SK-N-SH treated with all-trans-retinoic acid at 6 μM for 48 hours (cell line): ENCODE data around the gene DPP6.
"Not testable (repeated sequence)": the region's sequence is repeated elsewhere in the genome, so short reads cannot be mapped to it uniquely, and the experiment has no call there.

ENCODE experiments used
- ATAC-seq: fragments of 200-7000 bp; cut with Tn5 transposase; 3 replicates; pipeline ENCODE4 v1.9.1; 2020; ENCODE audit warnings: mild to moderate bottlenecking, moderate library complexity
- ARNTL ChIP-seq: fragments of 450-650 bp; formaldehyde crosslinking; IDR thresholded peaks from 2 replicates; pipeline ENCODE4 v1.5.0; 2020; ENCODE audit warnings: low read depth, mild to moderate bottlenecking, moderate library complexity, borderline replicate concordance
- BACH2 ChIP-seq: fragments of 250-450 bp; sonication (Bioruptor Pico); IDR thresholded peaks from 2 replicates; pipeline ENCODE4 v1.9.0; 2021; ENCODE audit warnings: mild to moderate bottlenecking, borderline replicate concordance
- CREB5 ChIP-seq: fragments of 250-450 bp; sonication (Bioruptor Pico); IDR thresholded peaks from 2 replicates; pipeline ENCODE4 v1.5.1; 2020; ENCODE audit warnings: low read depth, mild to moderate bottlenecking, moderate library complexity
- CSRNP3 ChIP-seq: fragments of 250-450 bp; sonication (Bioruptor Pico); IDR thresholded peaks from 2 replicates; pipeline ENCODE4 v1.5.1; 2021; ENCODE audit warnings: mild to moderate bottlenecking, moderate library complexity
- ESRRG ChIP-seq: fragments of 250-450 bp; sonication (Bioruptor Pico); IDR thresholded peaks from 2 replicates; pipeline ENCODE4 v1.6.1; 2021; ENCODE audit warnings: mild to moderate bottlenecking
- GLIS3 ChIP-seq: fragments of 250-450 bp; sonication (Bioruptor Pico); IDR thresholded peaks from 2 replicates; pipeline ENCODE4 v1.5.0; 2020; ENCODE audit warnings: mild to moderate bottlenecking, moderate library complexity
- ISL1 ChIP-seq: fragments of 250-450 bp; sonication (Bioruptor Pico); IDR thresholded peaks from 2 replicates; pipeline ENCODE4 v2.1.2; 2022; ENCODE audit warnings: mild to moderate bottlenecking, moderate library complexity
- OSR1 ChIP-seq: fragments of 250-450 bp; sonication (Bioruptor Pico); IDR thresholded peaks from 2 replicates; pipeline ENCODE4 v1.8.0; 2022; ENCODE audit warnings: moderate library complexity, mild to moderate bottlenecking, inconsistent platforms
- PATZ1 ChIP-seq: fragments of 250-450 bp; sonication (Bioruptor Pico); IDR thresholded peaks from 2 replicates; pipeline ENCODE4 v1.8.0; 2020; ENCODE audit warnings: mild to moderate bottlenecking, moderate library complexity, borderline replicate concordance
- POU6F1 ChIP-seq: fragments of 250-450 bp; sonication (Bioruptor Pico); IDR thresholded peaks from 2 replicates; pipeline ENCODE4 v1.8.0; 2021; ENCODE audit warnings: low read depth, mild to moderate bottlenecking, moderate library complexity, borderline replicate concordance
- PPARA ChIP-seq: fragments of 250-450 bp; sonication (Bioruptor Pico); IDR thresholded peaks from 2 replicates; pipeline ENCODE4 v1.5.0; 2020; ENCODE audit warnings: mild to moderate bottlenecking, borderline replicate concordance
- RARB ChIP-seq: fragments of 250-450 bp; sonication (Bioruptor Pico); IDR thresholded peaks from 2 replicates; pipeline ENCODE4 v1.8.0; 2021; ENCODE audit warnings: mild to moderate bottlenecking, moderate library complexity
- SNAI2 ChIP-seq: fragments of 250-450 bp; sonication (Bioruptor Pico); IDR thresholded peaks from 2 replicates; pipeline ENCODE4 v1.5.0; 2020; ENCODE audit warnings: mild to moderate bottlenecking, moderate library complexity
- TCF4 ChIP-seq: fragments of 250-450 bp; sonication (Bioruptor Pico); IDR thresholded peaks from 2 replicates; pipeline ENCODE4 v1.8.0; 2021; ENCODE audit warnings: mild to moderate bottlenecking, moderate library complexity, borderline replicate concordance
- TSHZ2 ChIP-seq: fragments of 250-450 bp; sonication (Bioruptor Pico); IDR thresholded peaks from 2 replicates; pipeline ENCODE4 v1.5.0; 2020; ENCODE audit warnings: mild to moderate bottlenecking, moderate library complexity
- ZC3H10 ChIP-seq: fragments of 250-450 bp; sonication (Bioruptor Pico); IDR thresholded peaks from 2 replicates; pipeline ENCODE4 v1.5.1; 2021; ENCODE audit warnings: mild to moderate bottlenecking, moderate library complexity
- ZFP3 ChIP-seq: fragments of 250-450 bp; sonication (Bioruptor Pico); IDR thresholded peaks from 2 replicates; pipeline ENCODE4 v1.5.0; 2020; ENCODE audit warnings: mild to moderate bottlenecking, moderate library complexity
- ZFP30 ChIP-seq: fragments of 450-650 bp; formaldehyde crosslinking; IDR thresholded peaks from 2 replicates; pipeline ENCODE4 v1.5.0; 2022; ENCODE audit warnings: mild to moderate bottlenecking, moderate library complexity
- ZNF565 ChIP-seq: fragments of 450-650 bp; formaldehyde crosslinking; conservative IDR thresholded peaks from 2 replicates; pipeline ENCODE4 v1.5.0; 2020; ENCODE audit warnings: low read depth, mild to moderate bottlenecking, moderate library complexity
- ZNF70 ChIP-seq: fragments of 450-650 bp; formaldehyde crosslinking; IDR thresholded peaks from 2 replicates; pipeline ENCODE4 v1.5.0; 2020; ENCODE audit warnings: mild to moderate bottlenecking, moderate library complexity
- ZNF8 ChIP-seq: fragments of 450-650 bp; formaldehyde crosslinking; IDR thresholded peaks from 2 replicates; pipeline ENCODE4 v1.5.0; 2020; ENCODE audit warnings: mild to moderate bottlenecking, moderate library complexity

The DPP6 gene

GRCh38 chr7:154677454-154677853 lies 625.3 kb downstream of the DPP6 start (continued):
- TF ChIP-seq POU6F1 (CRISPR knock-in tag) (no peak), ZFP3 (CRISPR knock-in tag) (no peak), ZNF565 (CRISPR knock-in tag) (no peak)

- not testable (repeated sequence) for ATAC-seq
Observed at GRCh38 chr7:154678001-154678550, 625.9 kb downstream of the DPP6 start.

- TF ChIP-seq CREB5 (CRISPR knock-in tag) (no peak), GLIS3 (CRISPR knock-in tag) (no peak), BACH2 (no peak), ESRRG (no peak), ARNTL (CRISPR knock-in tag) (no peak), ZNF8 (CRISPR knock-in tag) (no peak), CSRNP3 (CRISPR knock-in tag) (no peak), POU6F1 (CRISPR knock-in tag) (no peak), SNAI2 (no peak), ZNF565 (CRISPR knock-in tag) (no peak), ZFP3 (CRISPR knock-in tag) (no peak), PATZ1 (no peak), ISL1 (CRISPR knock-in tag) (no peak), PPARA (CRISPR knock-in tag) (no peak), ZNF70 (CRISPR knock-in tag) (no peak), ZC3H10 (no peak), TCF4 (CRISPR knock-in tag) (no peak), OSR1 (CRISPR knock-in tag) (no peak)
- ATAC-seq = no peak
Observed at GRCh38 chr7:154679379-154680053, 627.3 kb downstream of the DPP6 start.

GRCh38 chr7:154680894-154681659 lies 628.9 kb downstream of the DPP6 start:
- TF ChIP-seq RARB (CRISPR knock-in tag) (no peak), ZFP30 (CRISPR knock-in tag) (no peak), TSHZ2 (peak; percentile 29; the same call in 1 of the 2 replicates), PPARA (CRISPR knock-in tag) (no peak), TCF4 (CRISPR knock-in tag) (peak; percentile 54; the same call in 1 of the 2 replicates), ZNF8 (CRISPR knock-in tag) (no peak), BACH2 (no peak)
- TF ChIP-seq, all 23 proteins: peak for 2
- ATAC-seq = no peak
